Endodermal cell (in vitro differentiated cells): ENCODE data around the gene ANKRD44. TPM values are rescaled to one million over a fixed set of nuclear protein-coding genes. Genes with fewer than 3 reads are reported as not detected.

Experiments
- DNase-seq: peaks from one replicate; pipeline ENCODE4 v3.0.0-alpha.2; 2017
- H3K27ac ChIP-seq: 2 replicates; pipeline ENCODE4 v1.5.1; 2013; ENCODE audit warnings: mild to moderate bottlenecking, low read depth, low read length, moderate library complexity
- H3K27me3 ChIP-seq: 2 replicates; pipeline ENCODE4 v1.6.1; 2013; ENCODE audit warnings: mild to moderate bottlenecking, low read length, moderate library complexity; ENCODE audit not compliant: insufficient read depth, control insufficient read depth, poor library complexity, severe bottlenecking
- H3K36me3 ChIP-seq: 2 replicates; pipeline ENCODE4 v1.7.0; 2013; ENCODE audit warnings: mild to moderate bottlenecking, low read length, moderate library complexity; ENCODE audit not compliant: control insufficient read depth, insufficient read depth
- H3K4me1 ChIP-seq: one replicate; pipeline ENCODE4 v1.7.0; 2013; ENCODE audit warnings: low read length; ENCODE audit not compliant: control insufficient read depth, insufficient read depth
- H3K4me3 ChIP-seq: 2 replicates; pipeline ENCODE4 v1.5.1; 2013; ENCODE audit warnings: mild to moderate bottlenecking, low read length, moderate library complexity
- H3K9ac ChIP-seq: 2 replicates; pipeline ENCODE4 v1.6.1; 2013; ENCODE audit warnings: mild to moderate bottlenecking, low read length, moderate library complexity; ENCODE audit not compliant: poor library complexity, severe bottlenecking; ENCODE audit errors: extremely low read depth
- H3K9me3 ChIP-seq: 2 replicates; pipeline ENCODE4 v1.6.1; 2013; ENCODE audit warnings: mild to moderate bottlenecking, low read length, moderate library complexity; ENCODE audit not compliant: control insufficient read depth
- H3K27ac Mint-ChIP-seq: 2 replicates; pipeline ENCODE4 v1.8.0; 2020; ENCODE audit warnings: mixed read lengths
- H3K27me3 Mint-ChIP-seq: 2 replicates; pipeline ENCODE4 v1.8.0; 2021; ENCODE audit warnings: mild to moderate bottlenecking, mixed read lengths; ENCODE audit not compliant: insufficient read depth
- H3K36me3 Mint-ChIP-seq: 2 replicates; pipeline ENCODE4 v1.8.0; 2020; ENCODE audit warnings: low read depth, mixed read lengths
- H3K4me1 Mint-ChIP-seq: 2 replicates; pipeline ENCODE4 v1.8.0; 2020; ENCODE audit warnings: mixed read lengths
- H3K4me3 Mint-ChIP-seq: 2 replicates; pipeline ENCODE4 v1.8.0; 2020; ENCODE audit warnings: mild to moderate bottlenecking, moderate library complexity, mixed read lengths
- H3K9me3 Mint-ChIP-seq: 2 replicates; pipeline ENCODE4 v1.8.0; 2020; ENCODE audit warnings: mild to moderate bottlenecking, mixed read lengths
- CTCF ChIP-seq: fragments of 200-600 bp; sonication (generic); conservative IDR thresholded peaks from 2 replicates; pipeline ENCODE4 v1.5.0; 2021; ENCODE audit warnings: antibody characterized with exemption, mild to moderate bottlenecking
- WGBS, 2 experiments: methylation state at CpG; one replicate each; pipeline versions ENCODE4 v1.1.5 to v1.1.7; 2013; ENCODE audit warnings: missing lambda C conversion rate in 2 of 2, mixed read lengths in 1 of 2; ENCODE audit not compliant: insufficient coverage in 1 of 2, insufficient read length in 1 of 2; 5-methylcytosine and 5-hydroxymethylcytosine counted together
- total RNA-seq, 2 donors: library from RNA; stranded (reverse); fragmentation: NEBNext Ultra II Directional in 1 of 2; extraction: Animal tissue kit (Norgen Biotek cat#: 25700) in 1 of 2; gene quantifications; 2 replicates in 1 of 2; 3 replicates in 1 of 2; pipeline ENCODE4 v1.2.1, GENCODE V29; 2021

Gene ANKRD44
- total RNA-seq, 2 donors from 2014 or later, result 6.2 to 10.6 TPM

DNA sequence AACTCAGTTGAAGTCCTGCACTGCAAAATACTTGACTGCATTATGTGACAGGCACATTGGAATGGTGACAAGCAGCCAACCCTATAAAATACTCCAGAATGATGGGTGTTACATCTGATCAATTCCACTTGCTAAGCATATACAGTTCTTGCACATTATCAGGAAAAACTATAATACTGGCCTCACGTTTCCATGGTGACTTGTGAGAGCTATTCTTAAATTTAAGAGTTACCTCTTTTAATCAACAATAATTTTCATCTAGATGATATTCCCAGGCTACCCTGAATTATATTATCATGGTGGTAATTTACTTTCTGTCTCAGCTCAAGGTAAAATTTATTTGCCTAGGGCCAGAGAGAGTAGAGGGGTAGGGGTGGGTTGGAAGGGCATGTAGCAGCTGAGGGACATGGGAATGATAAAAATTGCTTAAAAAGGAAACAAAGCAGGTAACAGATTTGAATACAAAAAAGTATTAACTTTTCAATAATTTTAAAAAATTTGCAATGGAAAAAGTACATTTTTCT is 251.7 kb downstream of the ANKRD44 start:
- no peak overlapping the region for H3K27ac ChIP-seq
- H3K27me3 ChIP-seq, result no peaks in the 10 kb centered on the region
- H3K9ac ChIP-seq, result no peak overlapping the region
- no peaks in the 10 kb centered on the region for H3K27me3 Mint-ChIP-seq
- no peak for DNase-seq
- no peaks in the 10 kb centered on the region for H3K4me1 Mint-ChIP-seq
- H3K36me3 ChIP-seq, result no peaks in the 10 kb centered on the region
- no peak overlapping the region for H3K4me3 ChIP-seq
- H3K36me3 Mint-ChIP-seq, result peaks cover 3% of the 10 kb centered on the region
- no peak for TF ChIP-seq CTCF
- peaks cover 47% of the 10 kb centered on the region for H3K9me3 Mint-ChIP-seq
- no peak overlapping the region for H3K27ac Mint-ChIP-seq
- peaks cover 33% of the 10 kb centered on the region for H3K9me3 ChIP-seq
- H3K4me3 Mint-ChIP-seq, result no peak overlapping the region
- WGBS, 2 experiments, result 95% methylated on average over 1 of the region's 1 CpG; no CpG with 5 or more reads in 1 of the 2 experiments
- H3K4me1 ChIP-seq, result no peaks in the 10 kb centered on the region

DNA sequence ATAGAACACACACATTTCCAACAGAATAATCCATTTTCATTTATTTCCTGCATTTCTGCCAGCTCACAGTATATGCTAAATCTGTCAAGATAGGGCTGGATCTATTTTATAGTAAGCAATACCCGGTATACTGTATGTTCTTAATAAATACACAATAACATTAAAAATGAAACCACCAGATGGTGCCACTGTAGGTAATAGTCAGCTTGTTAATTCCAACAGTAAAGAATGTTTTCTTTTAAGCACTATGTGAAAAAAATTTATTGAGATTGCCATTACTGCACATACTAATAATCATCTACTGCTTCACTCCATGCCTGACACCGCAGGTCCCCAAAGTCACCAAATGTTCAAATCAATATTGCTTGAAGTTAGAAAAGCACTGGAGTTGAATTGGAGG is 252.6 kb downstream of the ANKRD44 start:
- TF ChIP-seq CTCF, result no peak
- no peak overlapping the region for H3K9ac ChIP-seq
- Mint-ChIP-seq H3K27ac (no peak overlapping the region), H3K9me3 (peaks cover 39% of the 10 kb centered on the region), H3K4me3 (no peak overlapping the region), H3K4me1 (no peaks in the 10 kb centered on the region), H3K36me3 (peaks cover 3% of the 10 kb centered on the region), H3K27me3 (no peaks in the 10 kb centered on the region)
- no peak for DNase-seq
- no peaks in the 10 kb centered on the region for H3K36me3 ChIP-seq
- no peaks in the 10 kb centered on the region for H3K27me3 ChIP-seq
- H3K9me3 ChIP-seq, result peaks cover 33% of the 10 kb centered on the region
- no peaks in the 10 kb centered on the region for H3K4me1 ChIP-seq
- 100% methylated on average over 2 of the region's 2 CpGs; no CpG with 5 or more reads in 1 of the 2 experiments for WGBS, 2 experiments
- H3K27ac ChIP-seq, result no peak overlapping the region
- H3K4me3 ChIP-seq, result no peak overlapping the region

GRCh38 chr2:197055045-197055444 is 255.5 kb downstream of the ANKRD44 start:
- Mint-ChIP-seq H3K4me1 (no peaks in the 10 kb centered on the region), H3K36me3 (no peaks in the 10 kb centered on the region), H3K4me3 (no peak overlapping the region), H3K27ac (no peak overlapping the region), H3K9me3 (peaks cover 19% of the 10 kb centered on the region), H3K27me3 (no peaks in the 10 kb centered on the region)
- H3K4me3 ChIP-seq, result no peak overlapping the region
- no peak overlapping the region for H3K27ac ChIP-seq
- H3K4me1 ChIP-seq, result no peaks in the 10 kb centered on the region
- DNase-seq, result no peak
- no peaks in the 10 kb centered on the region for H3K27me3 ChIP-seq
- no peaks in the 10 kb centered on the region for H3K36me3 ChIP-seq
- no peak overlapping the region for H3K9ac ChIP-seq
- peaks cover 19% of the 10 kb centered on the region for H3K9me3 ChIP-seq
- TF ChIP-seq CTCF, result no peak
